Measurements from ENCODE around the gene NFATC1.

Gene NFATC1

DNA sequence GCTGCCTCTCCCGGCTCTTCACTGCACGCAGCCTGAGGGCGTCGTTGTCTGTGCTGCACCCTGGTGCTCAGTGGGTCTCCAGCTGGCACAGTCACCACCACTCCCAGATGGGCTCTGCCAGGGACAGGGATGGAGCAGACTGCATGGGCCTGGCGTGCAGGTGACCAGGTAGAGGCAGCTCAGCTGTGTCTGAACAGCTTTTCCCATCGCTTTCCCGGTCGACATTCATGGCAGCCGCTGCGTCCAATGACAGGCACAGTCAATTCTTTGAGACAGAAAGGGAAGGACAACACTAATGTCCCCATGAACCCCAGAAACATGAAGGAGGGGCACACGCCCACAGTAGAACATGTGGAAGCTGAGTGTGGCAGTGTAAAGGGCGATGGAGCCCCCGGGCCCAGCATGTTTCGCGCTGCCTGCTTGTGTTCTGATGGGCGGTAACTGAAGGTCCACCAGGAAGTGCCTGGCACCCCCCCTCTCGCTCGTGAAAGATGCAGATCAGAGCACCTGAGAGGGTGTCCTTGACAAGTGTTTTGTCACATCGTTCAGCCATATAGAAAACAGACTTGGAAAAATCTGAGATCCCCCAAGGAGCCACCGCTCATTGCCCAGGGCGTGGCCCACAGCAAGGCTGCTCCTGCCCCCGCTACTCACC is 122.4 kb downstream of the NFATC1 start:
- no peak for DNase-seq
- in situ Hi-C loops (cut with HindIII; ENCODE audit: low pct_ligation_motif_present, low pct_unique_long_range_greater_than_20kb, low sequenced_read_pairs), result no loop called here

DNA sequence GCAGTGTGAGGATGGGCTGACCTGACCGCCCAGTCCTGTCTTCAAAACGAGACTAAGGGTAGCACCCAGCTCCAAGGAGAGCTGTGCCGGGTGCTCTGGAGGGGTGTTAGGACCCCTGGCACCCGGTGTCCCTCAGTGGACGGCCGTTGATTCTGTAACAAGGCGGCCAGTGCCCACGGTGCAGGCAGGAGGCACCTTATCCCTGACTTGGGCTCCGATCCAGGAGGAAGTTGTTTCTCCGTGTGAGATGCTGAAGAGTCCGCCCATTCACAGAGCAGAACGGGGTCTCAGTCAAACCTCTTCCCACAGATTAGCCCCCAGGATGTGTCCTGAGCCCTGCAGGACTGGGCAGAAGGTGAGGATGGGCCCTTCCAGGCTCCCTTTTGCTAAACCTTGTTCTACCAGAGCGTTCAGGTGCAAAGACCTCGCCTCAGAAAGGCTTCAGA is 123.0 kb downstream of the NFATC1 start:
- in situ Hi-C loops (cut with HindIII; ENCODE audit: low pct_ligation_motif_present, low pct_unique_long_range_greater_than_20kb, low sequenced_read_pairs), result no loop called here
- DNase-seq, result no peak

DNA sequence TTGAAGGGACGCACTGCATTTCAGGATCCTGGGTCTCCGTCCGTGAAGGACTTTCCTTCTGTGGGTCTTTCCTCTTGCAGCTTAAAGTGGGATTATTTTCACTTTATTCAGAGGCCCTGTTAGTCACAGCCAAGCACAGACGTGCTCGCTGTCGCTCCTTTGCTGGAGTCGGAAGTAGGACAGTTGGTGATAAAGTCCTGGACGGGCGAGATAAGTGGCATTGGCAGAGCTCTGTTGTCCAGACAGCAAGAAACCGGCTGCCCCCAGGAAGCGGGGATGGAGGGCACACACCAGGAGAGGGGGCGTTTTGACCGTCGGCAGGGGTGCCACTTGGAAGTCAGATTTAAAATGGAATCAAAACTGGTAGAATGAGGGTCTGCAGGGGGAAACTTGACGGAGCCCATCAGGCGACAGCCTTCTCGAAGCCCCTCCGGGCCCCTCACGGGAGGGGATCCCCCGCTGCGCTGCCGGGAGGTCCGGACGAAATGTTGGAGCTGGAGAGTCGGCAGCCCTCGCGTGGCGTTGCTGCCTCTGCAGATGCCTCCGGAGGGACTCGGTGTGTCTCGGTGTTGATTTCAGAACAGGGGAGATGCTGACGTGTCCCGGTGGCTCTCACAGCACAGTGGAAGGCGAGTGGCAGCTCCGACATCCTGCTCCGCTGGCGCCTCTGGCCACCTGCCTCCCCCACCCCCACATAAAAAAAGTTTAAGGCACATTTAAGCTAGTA is 124.2 kb downstream of the NFATC1 start:
- in situ Hi-C loops (cut with HindIII; ENCODE audit: low pct_ligation_motif_present, low pct_unique_long_range_greater_than_20kb, low sequenced_read_pairs), result no loop called here
- DNase-seq, result no peak

DNA sequence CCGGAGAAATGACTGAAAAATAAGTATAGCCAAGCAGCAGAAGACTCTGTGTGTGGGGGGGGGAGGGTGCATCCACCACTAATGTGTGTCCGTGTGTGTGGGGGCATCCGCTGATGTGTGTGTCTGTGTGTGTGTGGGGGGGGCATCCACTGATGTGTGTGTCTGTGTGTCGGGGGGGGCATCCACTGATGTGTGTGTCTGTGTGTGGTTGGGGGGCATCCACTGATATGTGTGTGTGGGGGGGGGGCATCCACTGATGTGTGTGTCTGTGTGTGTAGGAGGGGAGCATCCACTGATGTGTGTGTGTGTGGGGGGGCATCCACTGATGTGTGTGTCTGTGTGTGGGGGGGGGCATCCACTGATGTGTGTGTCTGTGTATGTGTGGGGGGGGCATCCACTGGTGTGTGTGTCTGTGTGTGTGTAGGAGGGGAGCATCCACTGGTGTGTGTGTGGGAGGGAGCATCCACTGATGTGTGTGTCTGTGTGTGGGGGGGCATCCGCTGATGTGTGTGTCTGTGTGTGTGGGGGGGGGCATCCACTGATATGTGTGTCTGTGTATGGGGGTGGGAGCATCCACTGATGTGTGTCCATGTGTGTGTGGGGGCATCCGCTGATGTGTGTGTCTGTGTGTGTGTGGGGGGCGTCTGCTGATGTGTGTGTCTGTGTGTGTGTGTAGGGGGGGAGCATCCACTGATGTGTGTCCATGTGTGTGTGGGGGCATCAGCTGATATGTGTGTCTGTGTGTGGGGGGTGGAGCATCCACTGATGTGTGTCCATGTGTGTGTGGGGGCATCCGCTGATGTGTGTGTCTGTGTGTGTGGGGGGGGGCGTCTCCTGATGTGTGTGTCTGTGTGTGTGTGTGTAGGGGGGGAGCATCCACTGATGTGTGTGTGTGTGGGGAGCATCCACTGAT is 125.0 kb downstream of the NFATC1 start:
- in situ Hi-C loops (cut with HindIII; ENCODE audit: low pct_ligation_motif_present, low pct_unique_long_range_greater_than_20kb, low sequenced_read_pairs), result no loop called here
- DNase-seq, result no peak

DNA sequence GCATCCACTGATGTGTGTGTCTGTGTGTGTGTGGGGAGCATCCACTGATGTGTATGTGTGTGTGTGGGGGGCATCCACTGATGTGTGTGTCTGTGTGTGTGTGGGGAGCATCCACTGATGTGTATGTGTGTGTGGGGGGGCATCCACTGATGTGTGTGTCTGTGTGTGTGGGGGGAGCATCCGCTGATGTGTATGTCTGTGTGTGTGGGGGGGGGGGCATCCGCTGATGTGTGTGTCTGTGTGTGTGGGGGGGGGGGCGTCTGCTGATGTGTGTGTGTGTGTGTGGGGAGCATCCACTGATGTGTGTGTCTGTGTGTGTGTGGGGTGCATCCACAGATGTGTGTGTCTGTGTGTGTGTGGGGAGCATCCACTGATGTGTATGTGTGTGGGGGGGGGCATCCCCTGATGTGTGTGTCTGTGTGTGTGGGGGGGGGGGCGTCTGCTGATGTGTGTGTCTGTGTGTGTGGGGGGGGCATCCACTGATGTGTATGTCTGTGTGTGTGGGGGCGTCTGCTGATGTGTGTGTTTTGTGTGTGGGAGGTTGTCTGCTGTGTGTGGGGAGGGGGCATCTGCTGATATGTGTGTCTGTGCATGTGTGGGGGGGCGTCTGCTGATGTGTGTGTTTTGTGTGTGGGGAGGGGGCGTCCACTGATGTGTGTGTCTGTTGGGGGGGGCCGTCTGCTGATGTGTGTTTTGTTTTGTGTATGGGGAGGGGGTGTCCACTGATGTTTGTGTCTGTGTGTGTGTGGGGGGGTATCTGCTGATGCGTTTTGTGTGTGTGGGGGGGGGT is 125.9 kb downstream of the NFATC1 start:
- in situ Hi-C loops (cut with HindIII; ENCODE audit: low pct_ligation_motif_present, low pct_unique_long_range_greater_than_20kb, low sequenced_read_pairs), result no loop called here
- no peak for DNase-seq

DNA sequence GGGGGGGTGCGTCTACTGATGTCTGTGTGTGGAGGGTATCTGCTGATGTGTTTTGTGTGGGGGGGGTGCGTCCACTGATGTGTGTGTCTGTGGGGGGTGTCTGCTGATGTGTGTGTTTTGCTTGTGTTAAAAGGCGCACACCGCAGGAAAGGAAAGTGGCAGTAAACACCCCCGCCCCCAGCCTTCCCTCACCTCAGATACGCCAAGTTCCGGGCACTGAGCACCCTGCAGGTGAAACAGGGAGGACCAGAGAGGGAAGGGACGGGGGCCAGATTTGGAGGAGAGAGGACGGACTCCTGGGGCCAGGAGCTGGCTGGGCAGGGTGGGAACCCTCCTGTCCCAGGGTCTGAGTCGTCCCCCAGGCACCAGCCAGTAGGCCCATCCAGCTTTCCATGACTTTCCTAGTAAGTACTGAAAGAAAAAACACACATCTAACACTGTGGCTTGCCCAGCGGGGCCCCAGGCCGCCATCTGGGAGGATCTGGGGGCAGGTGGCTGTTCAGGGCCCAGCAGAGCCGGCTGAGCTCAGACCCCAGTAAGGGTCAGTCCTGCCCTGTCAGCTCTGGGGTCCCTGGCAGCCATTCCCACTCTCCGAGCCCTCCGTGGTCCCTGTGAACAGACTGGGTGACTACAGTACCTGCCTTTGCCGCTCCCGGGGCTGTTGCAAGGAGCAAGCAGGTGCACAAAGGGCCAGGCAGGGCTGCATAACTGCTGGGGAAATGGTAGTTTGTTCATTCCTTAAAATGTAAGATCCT is 126.9 kb downstream of the NFATC1 start:
- no peak for DNase-seq
- in situ Hi-C loops (cut with HindIII; ENCODE audit: low pct_ligation_motif_present, low pct_unique_long_range_greater_than_20kb, low sequenced_read_pairs), result no loop called here

DNA sequence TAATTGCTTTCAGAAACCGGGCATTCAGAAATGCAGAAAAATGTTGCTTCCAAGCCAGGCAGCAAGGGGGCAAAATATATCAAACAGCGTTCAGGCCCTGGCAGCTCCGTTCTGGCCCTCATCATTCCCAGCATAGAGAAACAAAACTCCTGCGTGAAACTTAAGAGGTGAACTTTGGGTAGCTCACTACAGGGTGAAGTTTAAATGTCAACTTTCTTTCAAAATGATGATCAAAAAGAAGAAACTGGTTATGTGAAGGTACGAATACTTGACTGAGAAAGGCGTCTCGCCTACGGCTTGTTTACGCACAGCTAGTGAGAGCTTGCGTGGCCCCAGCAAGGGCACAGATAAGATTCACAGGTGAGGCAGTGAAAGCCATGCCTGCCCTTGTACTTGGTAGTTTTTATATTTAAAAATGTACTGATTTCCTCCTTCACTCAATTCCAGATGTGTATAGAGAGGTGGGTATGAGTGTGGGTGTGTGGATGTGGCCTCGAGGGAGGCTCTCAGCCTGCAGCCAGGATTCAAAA is 127.5 kb downstream of the NFATC1 start:
- in situ Hi-C loops (cut with HindIII; ENCODE audit: low pct_ligation_motif_present, low pct_unique_long_range_greater_than_20kb, low sequenced_read_pairs), result no loop called here
- DNase-seq, result no peak

DNA sequence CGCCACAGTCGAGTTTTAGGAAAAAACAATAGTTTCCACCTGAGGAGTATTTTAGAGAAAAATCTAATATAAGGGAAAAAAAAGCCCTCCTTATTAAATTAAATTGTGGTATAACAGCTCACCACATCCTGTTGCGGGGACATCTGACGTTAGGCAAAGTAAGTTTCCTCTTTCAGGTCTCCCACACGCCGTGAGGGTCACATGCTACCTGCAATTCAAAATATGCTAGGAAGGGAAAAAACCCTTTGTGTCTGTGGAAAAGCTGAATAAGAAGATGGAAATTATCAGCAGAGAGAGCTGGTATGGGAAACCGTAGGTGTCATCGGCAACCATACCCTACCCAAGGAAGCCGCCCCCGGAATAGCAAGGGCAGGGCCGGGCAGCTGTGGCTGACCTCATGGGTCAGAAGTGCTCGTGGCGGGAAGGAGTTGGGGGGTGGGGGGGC is 128.0 kb downstream of the NFATC1 start:
- in situ Hi-C loops (cut with HindIII; ENCODE audit: low pct_ligation_motif_present, low pct_unique_long_range_greater_than_20kb, low sequenced_read_pairs), result no loop called here
- no peak for DNase-seq

DNA sequence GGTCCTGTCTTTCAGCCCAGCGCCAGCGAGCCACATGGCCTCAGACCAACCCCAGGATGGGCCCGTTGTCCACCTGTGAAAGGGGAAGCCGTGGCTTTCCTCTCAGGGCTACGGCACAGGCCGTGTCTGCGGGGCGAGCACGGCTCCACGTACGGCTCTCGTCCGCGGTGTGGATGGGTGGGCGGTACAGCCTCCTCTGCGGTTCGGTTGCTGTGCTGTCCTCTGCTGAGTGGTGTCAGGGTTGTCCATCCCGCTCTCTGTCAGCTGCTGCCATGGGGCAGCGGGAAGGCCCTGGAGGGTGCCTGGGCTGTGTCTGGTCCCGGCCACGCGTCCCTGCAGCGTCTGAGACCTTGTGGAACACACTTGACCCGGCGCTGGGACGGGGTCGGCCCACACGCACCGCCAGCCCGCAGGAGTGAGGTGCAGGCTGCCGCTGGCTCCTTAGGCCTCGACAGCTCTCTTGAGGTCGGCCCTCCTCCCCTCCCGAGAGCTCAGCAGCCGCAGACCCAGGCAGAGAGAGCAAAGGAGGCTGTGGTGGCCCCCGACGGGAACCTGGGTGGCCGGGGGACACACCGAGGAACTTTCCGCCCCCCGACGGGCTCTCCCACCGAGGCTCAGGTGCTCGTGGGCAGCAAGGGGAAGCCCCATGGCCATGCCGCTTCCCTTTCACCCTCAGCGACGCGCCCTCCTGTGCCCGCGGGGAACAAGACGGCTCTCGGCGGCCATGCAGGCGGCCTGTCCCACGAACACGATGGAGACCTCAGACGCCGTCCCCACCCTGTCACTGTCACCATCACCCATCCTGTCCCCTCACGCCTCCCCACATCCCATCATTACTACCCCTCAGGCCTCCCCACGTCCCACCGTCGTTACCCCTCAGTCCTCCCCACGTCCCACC is 128.7 kb downstream of the NFATC1 start:
- in situ Hi-C loops (cut with HindIII; ENCODE audit: low pct_ligation_motif_present, low pct_unique_long_range_greater_than_20kb, low sequenced_read_pairs), result no loop called here
- DNase-seq, result no peak

DNA sequence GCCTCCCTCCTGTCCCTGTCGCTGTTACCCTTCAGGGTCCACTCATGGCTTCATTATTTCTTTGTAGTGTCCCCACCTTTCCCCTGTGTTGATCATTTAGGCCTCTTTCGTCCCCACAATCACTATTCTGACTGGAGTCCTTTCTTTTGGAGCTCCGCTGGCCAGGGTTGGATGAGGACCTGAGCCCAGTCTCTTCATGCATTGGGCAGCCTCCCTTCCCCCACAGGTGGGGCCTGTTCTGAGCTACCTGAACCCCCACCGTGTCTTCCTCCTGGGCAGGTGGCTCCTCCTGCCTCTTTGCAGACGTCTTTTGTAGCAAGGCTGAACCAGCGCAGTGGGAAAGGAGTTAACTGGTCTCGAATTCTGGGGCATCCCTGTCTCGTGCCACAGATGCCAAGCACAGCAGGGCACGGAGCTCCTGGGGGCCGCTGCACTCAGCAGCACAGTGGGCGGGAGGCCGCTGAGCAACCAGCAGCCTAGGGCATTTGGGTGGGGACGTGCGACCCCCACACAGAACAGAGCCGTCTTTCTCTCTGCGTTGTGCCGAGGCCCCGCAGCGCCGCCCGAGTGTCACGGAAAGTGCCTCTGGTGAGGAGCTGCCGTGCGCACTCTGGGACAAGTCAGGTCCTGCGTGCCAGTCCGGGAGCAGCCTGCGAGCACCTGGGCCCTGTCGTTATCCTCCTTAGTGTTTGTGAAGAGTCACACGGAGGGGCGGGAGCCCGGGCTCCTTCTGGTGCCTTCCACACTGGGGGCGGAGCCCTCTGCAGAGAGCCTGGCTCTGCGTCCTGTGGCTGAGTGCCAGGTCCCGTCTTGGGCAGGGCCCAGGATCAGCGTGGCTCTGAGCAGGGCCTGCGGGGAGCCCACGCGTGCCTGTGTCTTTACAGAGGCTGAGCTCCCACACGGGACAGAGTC is 130.1 kb downstream of the NFATC1 start:
- in situ Hi-C loops (cut with HindIII; ENCODE audit: low pct_ligation_motif_present, low pct_unique_long_range_greater_than_20kb, low sequenced_read_pairs), result no loop called here
- no peak for DNase-seq

DNA sequence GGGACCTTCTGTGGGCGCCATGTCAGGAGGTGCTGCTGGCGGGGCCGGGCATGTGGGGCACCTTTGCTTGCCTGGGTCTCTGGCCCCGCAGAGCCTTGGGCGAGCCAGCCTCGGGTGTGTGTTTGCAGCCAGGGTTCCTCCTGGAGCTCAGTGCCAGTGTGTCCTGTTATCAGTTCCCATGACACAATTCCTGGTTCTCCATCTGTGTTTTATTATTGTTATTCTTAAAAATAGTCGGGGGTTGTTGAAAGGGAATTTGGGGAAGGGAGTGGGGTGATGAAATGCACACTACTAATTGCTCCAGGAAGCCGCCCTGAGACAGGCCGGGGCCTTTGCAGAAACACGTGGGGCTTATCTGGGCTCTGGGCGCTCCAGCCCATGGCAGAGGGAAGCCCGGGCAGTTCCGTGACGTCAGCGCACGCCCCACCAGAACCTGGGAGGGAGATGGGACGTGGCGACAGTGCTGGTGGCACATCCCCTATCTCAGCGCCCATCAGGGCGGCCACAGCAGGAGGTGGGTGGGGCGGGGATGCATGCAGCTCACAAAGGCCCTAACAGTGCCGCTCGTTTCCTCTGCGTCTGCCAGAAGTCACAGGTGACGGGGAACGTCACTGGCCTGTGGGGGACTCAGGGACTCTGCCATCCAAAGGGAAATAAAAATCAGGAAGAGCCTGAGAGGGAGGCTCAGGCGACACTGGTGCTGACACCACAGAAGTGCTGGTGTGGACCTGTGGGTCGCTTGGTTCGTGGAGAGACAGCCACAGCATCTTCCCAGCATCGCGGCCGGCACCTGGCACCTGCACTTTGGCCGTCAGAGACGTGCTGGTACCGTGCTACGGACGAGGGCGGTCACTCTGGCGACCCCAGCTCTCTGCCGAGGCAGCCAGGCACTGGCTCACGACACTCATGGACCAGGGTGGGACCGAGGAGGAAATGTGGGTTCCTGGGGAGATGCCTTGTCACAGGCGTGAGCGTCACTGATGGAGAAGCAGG is 131.0 kb downstream of the NFATC1 start:
- in situ Hi-C loops (cut with HindIII; ENCODE audit: low pct_ligation_motif_present, low pct_unique_long_range_greater_than_20kb, low sequenced_read_pairs), result no loop called here
- DNase-seq, result no peak

DNA sequence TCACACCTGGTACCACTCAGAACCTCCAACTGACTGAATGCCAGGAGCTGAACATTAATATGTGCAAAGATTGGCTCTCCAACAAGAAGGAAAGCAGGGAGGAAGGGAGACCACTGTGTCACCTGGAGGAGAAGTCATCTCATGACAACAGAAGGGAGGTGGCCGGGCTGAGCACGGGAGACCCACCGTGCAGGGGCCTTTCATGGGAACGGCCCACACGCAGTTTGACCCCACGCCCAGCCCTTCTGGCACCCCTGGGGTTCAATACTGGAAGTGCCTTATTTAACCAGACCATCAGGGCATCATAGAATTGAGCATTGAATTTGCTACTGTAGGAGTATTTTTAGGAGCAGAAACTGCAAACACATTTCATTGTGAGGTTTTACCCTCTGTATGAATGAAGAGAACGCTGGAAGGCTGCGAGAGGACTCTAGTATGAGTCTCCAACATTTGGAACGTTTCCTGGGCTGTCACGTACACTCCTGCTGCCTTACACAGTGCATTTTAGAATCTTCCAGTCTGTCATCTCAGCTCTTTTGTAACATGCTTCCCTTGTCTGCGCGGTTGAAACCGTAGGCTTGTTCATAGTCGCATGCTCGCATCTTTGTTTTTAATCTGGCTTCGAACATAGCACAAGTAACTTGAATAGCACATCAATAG is 132.1 kb downstream of the NFATC1 start:
- in situ Hi-C loops (cut with HindIII; ENCODE audit: low pct_ligation_motif_present, low pct_unique_long_range_greater_than_20kb, low sequenced_read_pairs), result no loop called here
- no peak for DNase-seq

DNA sequence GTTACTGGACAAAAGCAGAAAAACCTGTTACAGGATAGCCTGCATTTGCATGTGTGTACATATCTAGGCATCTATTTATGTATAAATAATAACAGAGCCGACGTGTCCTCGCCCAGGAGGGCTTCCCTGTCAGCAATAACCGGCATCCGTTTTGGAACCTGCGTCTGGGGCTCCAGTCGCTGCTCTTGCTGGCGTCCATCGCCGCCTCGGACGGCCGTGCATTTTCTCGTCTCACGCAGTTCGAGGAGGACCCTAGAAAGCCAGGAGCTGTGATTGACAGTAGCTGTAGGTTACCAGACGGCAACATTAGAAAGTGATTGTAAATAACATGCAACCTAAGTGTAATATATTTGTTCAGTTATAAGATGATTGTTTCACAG is 132.6 kb downstream of the NFATC1 start:
- in situ Hi-C loops (cut with HindIII; ENCODE audit: low pct_ligation_motif_present, low pct_unique_long_range_greater_than_20kb, low sequenced_read_pairs), result no loop called here
- DNase-seq, result no peak

DNA sequence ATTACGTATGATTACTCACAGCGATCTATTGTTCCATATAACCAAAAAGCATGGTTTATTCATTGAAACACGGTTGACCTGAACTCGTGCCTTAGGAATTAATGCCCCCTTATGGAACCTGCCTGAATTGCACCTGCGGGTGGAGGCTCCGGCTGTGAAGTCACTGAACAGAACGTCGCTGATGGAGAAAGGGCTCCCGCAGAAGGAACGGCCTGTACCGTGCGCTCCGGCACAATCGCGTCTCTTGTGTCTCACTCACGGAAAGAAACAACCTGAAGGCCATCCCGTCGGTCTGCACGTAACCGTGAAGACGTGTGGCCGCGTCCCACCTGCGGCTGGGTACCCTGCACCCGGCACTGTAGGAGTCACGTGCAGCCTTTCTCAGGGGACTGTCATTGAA is 133.1 kb downstream of the NFATC1 start:
- peak; percentile 61 for DNase-seq
- in situ Hi-C loops (cut with HindIII; ENCODE audit: low pct_ligation_motif_present, low pct_unique_long_range_greater_than_20kb, low sequenced_read_pairs), result no loop called here

All from ACHN (cell line).